Mesenchymal stem cell (in vitro differentiated cells and primary cell): ENCODE measurements around the gene CETN1.

Experiments used
- DNase-seq: peaks from one replicate; pipeline ENCODE4 v3.0.0-alpha.2; 2013
- H2AFZ ChIP-seq: one replicate; pipeline ENCODE4 v1.6.1; 2013; ENCODE audit warnings: low read depth, mild to moderate bottlenecking, control low read depth, inconsistent platforms, low read length, moderate library complexity
- H2AK5ac ChIP-seq: 2 replicates; pipeline ENCODE4 v1.6.1; 2013; ENCODE audit warnings: low read length, moderate library complexity, mild to moderate bottlenecking, inconsistent platforms; ENCODE audit not compliant: severe bottlenecking
- H2BK120ac ChIP-seq: one replicate; pipeline ENCODE4 v1.6.1; 2013; ENCODE audit warnings: low read depth, mild to moderate bottlenecking, inconsistent platforms, low read length, moderate library complexity
- H2BK12ac ChIP-seq, 2 experiments: one replicate each; pipeline ENCODE4 v1.6.1; 2013; ENCODE audit warnings: inconsistent platforms in 2 of 2, low read length in 2 of 2, mild to moderate bottlenecking in 2 of 2, moderate library complexity in 2 of 2, control low read depth in 1 of 2
- H2BK15ac ChIP-seq: one replicate; pipeline ENCODE4 v1.6.1; 2013; ENCODE audit warnings: mild to moderate bottlenecking, low read depth, inconsistent platforms; ENCODE audit not compliant: poor library complexity, severe bottlenecking
- H2BK5ac ChIP-seq: 2 replicates; pipeline ENCODE4 v1.6.1; 2013; ENCODE audit warnings: low read depth, mild to moderate bottlenecking, low read length, control low read depth, inconsistent platforms; ENCODE audit not compliant: poor library complexity, severe bottlenecking
- H3K14ac ChIP-seq, 2 experiments: one replicate each; pipeline ENCODE4 v1.6.1; 2013; ENCODE audit warnings: inconsistent platforms in 2 of 2, low read length in 2 of 2, control low read depth in 1 of 2, mild to moderate bottlenecking in 1 of 2, moderate library complexity in 1 of 2
- H3K18ac ChIP-seq, 2 experiments: one replicate each; pipeline ENCODE4 v1.6.1; 2013; ENCODE audit warnings: inconsistent platforms in 2 of 2, low read length in 2 of 2, control low read depth in 1 of 2, low read depth in 1 of 2, mild to moderate bottlenecking in 1 of 2
- H3K23ac ChIP-seq, 2 experiments: one replicate each; pipeline ENCODE4 v1.6.1; 2013; ENCODE audit warnings: inconsistent platforms in 2 of 2, low read length in 2 of 2, mild to moderate bottlenecking in 2 of 2, moderate library complexity in 2 of 2, control low read depth in 1 of 2
- H3K27ac ChIP-seq: 2 replicates; pipeline ENCODE4 v1.5.1; 2013; ENCODE audit warnings: mild to moderate bottlenecking, moderate library complexity, low read length, control low read depth, inconsistent platforms; ENCODE audit not compliant: poor library complexity, severe bottlenecking
- H3K27me3 ChIP-seq, 2 experiments: 2 replicates each; pipeline versions ENCODE4 v1.6.1 to v1.7.0; 2013; ENCODE audit warnings: low read length in 2 of 2, mild to moderate bottlenecking in 2 of 2, moderate library complexity in 2 of 2, control low read depth in 1 of 2, inconsistent platforms in 1 of 2; ENCODE audit not compliant: control insufficient read depth in 1 of 2, insufficient read depth in 1 of 2
- H3K36me3 ChIP-seq, 2 experiments: 2 replicates each; pipeline versions ENCODE4 v1.6.1 to v1.7.0; 2013; ENCODE audit warnings: low read length in 2 of 2, control low read depth in 1 of 2, inconsistent platforms in 1 of 2, low read depth in 1 of 2, mild to moderate bottlenecking in 1 of 2; ENCODE audit not compliant: insufficient read depth in 2 of 2, control insufficient read depth in 1 of 2
- H3K4ac ChIP-seq, 2 experiments: one replicate each; pipeline ENCODE4 v1.6.1; 2013; ENCODE audit warnings: inconsistent platforms in 2 of 2, low read length in 2 of 2, mild to moderate bottlenecking in 2 of 2, moderate library complexity in 2 of 2, control low read depth in 1 of 2, low read depth in 1 of 2
- H3K4me1 ChIP-seq: 2 replicates; pipeline ENCODE4 v1.6.1; 2013; ENCODE audit warnings: low read depth, low read length, control low read depth; ENCODE audit not compliant: control insufficient read depth, insufficient read depth
- H3K4me2 ChIP-seq: 2 replicates; pipeline ENCODE4 v1.6.1; 2013; ENCODE audit warnings: low read length, mild to moderate bottlenecking, inconsistent platforms; ENCODE audit not compliant: poor library complexity, severe bottlenecking
- H3K4me3 ChIP-seq, 2 experiments: 2 replicates each; pipeline versions ENCODE4 v1.5.1 to v1.7.0; 2013; ENCODE audit warnings: low read length in 2 of 2, mild to moderate bottlenecking in 2 of 2, control low read depth in 1 of 2, low read depth in 1 of 2; ENCODE audit not compliant: insufficient read depth in 1 of 2
- H3K79me1 ChIP-seq: replicated peaks from 2 replicates; pipeline ENCODE4 v1.6.1; 2013; ENCODE audit warnings: mild to moderate bottlenecking, control low read depth, low read length, inconsistent platforms; ENCODE audit not compliant: poor library complexity, severe bottlenecking
- H3K9ac ChIP-seq: 2 replicates; pipeline ENCODE4 v1.7.0; 2013; ENCODE audit warnings: mild to moderate bottlenecking, low read length, moderate library complexity
- H3K9me3 ChIP-seq: 2 replicates; pipeline ENCODE4 v1.7.0; 2013; ENCODE audit warnings: mild to moderate bottlenecking, low read length; ENCODE audit not compliant: control insufficient read depth
- H4K8ac ChIP-seq: one replicate; pipeline ENCODE4 v1.6.1; 2013; ENCODE audit warnings: inconsistent platforms, mild to moderate bottlenecking, low read length, moderate library complexity
- H4K91ac ChIP-seq: one replicate; pipeline ENCODE4 v1.6.1; 2013; ENCODE audit warnings: mild to moderate bottlenecking, low read length, inconsistent platforms
- WGBS: methylation state at CpG from one replicate; pipeline ENCODE4 v1.1.7; 2013; ENCODE audit warnings: mixed read lengths; 5-methylcytosine and 5-hydroxymethylcytosine counted together

The CETN1 gene

DNA sequence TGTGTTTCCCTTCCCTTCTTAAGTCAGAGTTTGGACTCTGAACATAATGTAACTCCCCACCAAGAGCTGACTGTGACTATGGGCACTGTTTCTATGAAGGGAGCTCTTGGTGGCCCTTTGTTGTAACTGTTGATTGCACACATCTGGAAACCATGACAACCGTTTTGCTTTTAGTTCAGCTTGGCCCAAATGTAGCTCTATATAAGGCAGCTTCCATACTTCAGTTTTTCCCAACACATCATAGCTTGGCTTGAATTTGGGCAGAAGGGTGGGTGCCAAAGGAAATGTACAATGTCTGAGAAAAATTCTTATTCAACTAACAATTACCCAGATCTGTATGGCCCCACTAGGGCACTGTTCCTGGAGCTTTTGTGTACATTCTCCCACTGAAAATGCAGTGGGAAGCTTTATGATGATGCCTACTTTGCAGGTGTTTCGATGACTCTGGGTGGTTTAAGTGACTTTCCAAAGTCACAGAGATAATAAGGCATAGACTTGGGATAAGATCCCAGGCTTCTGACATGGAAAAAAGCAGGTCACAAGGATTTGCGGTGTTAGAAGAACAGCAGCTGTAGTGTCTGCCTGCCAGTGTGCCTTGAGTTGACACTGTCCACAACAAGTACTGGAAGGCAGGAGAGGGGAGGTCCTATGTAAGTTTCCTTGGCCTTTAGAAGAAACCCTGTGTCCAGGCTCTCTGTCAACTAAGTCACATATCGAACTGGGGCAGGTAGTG, 2.4 kb upstream of the CETN1 start:
- Histone ChIP-seq H2BK15ac (no peak overlapping the region), H3K4me3 (no peak overlapping the region), H2BK120ac (no peak overlapping the region), H2AFZ (no peak overlapping the region), H3K4me2 (no peak overlapping the region), H3K18ac (no peak overlapping the region), H3K4me1 (no peaks in the 10 kb centered on the region), H3K9me3 (no peaks in the 10 kb centered on the region), H3K79me1 (no peaks in the 10 kb centered on the region), H3K27ac (no peak overlapping the region), H2BK12ac (no peak overlapping the region), H3K36me3 (no peaks in the 10 kb centered on the region), H4K91ac (no peak overlapping the region), H2AK5ac (no peak overlapping the region), H3K4ac (no peak overlapping the region), H3K14ac (no peak overlapping the region), H2BK5ac (no peak overlapping the region), H4K8ac (no peak overlapping the region), H3K9ac (no peak overlapping the region), H3K27me3 (peaks cover 4 to 5% of the 10 kb centered on the region in 2 experiments), H3K23ac (no peak overlapping the region)
- peak; percentile 6 for DNase-seq
- 91% methylated on average over 2 of the region's 4 CpGs for WGBS

DNA sequence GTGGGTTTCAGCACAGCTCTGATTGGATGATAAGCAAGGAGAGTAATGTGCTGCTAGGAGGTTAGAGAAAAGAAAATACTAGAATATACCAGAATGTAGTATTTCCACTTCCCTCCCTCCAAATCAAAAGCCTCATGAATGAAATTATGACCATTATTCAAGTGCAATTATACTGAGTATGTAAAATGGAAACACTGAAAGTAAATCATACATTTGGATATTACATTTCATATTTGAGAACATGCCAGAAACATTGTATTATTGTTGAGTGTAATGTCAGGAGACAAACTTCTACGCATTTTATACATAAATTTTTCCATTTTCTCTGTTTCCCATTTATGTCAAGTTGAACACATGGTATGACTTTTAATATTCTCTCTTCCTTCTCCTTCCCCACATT, 942 bp upstream of the CETN1 start:
- DNase-seq: no peak
- Histone ChIP-seq H3K23ac (no peak overlapping the region), H3K27me3 (peaks cover 0 to 4% of the 10 kb centered on the region in 2 experiments), H2BK15ac (no peak overlapping the region), H3K36me3 (no peaks in the 10 kb centered on the region), H4K8ac (no peak overlapping the region), H3K79me1 (no peaks in the 10 kb centered on the region), H4K91ac (no peak overlapping the region), H2BK120ac (no peak overlapping the region), H3K4me2 (no peak overlapping the region), H3K9ac (no peak overlapping the region), H3K18ac (no peak overlapping the region), H3K4me3 (no peak overlapping the region), H3K4ac (no peak overlapping the region), H3K27ac (no peak overlapping the region), H3K9me3 (peaks cover 4% of the 10 kb centered on the region), H2AFZ (no peak overlapping the region), H3K14ac (no peak overlapping the region), H2BK12ac (no peak overlapping the region), H2BK5ac (no peak overlapping the region), H2AK5ac (no peak overlapping the region), H3K4me1 (no peaks in the 10 kb centered on the region)
- 100% methylated on average over 1 of the region's 1 CpG for WGBS

DNA sequence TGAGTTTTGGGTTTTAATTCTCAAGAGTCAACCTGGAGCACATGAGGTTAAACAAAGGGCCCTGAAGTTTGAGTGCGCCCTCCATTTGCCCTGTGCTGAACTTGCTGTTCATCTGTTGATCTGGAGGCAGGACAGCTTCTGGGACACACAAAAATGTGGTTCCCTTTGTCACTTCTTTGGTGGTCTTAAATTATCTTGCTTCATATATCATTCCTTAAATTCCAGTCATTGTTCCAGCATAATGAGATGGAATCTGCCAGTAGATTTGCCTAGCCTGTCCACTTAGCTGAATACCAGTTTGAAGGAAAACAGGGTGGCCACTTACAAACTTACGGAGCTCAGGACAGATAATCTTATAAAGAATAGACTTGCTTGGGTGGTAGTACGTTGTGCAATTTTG, 916 bp downstream of the CETN1 start:
- no peak overlapping the region for H2BK120ac ChIP-seq
- no peak overlapping the region for H3K23ac ChIP-seq
- H3K79me1 ChIP-seq: no peaks in the 10 kb centered on the region
- peaks cover 0 to 5% of the 10 kb centered on the region in 2 experiments for H3K27me3 ChIP-seq
- no peak overlapping the region for H3K4ac ChIP-seq
- H3K18ac ChIP-seq: no peak overlapping the region
- no peak overlapping the region for H2AFZ ChIP-seq
- H2BK5ac ChIP-seq: no peak overlapping the region
- no peak overlapping the region for H2AK5ac ChIP-seq
- no peak overlapping the region for H3K4me3 ChIP-seq
- no peak overlapping the region for H2BK15ac ChIP-seq
- H3K9me3 ChIP-seq: peaks cover 4% of the 10 kb centered on the region
- no peak overlapping the region for H4K91ac ChIP-seq
- no peak overlapping the region for H3K4me2 ChIP-seq
- no peaks in the 10 kb centered on the region for H3K36me3 ChIP-seq
- 68% methylated on average over 3 of the region's 3 CpGs for WGBS
- H3K14ac ChIP-seq: no peak overlapping the region
- no peaks in the 10 kb centered on the region for H3K4me1 ChIP-seq
- no peak for DNase-seq
- H3K9ac ChIP-seq: no peak overlapping the region
- H3K27ac ChIP-seq: no peak overlapping the region
- no peak overlapping the region for H2BK12ac ChIP-seq
- no peak overlapping the region for H4K8ac ChIP-seq

DNA sequence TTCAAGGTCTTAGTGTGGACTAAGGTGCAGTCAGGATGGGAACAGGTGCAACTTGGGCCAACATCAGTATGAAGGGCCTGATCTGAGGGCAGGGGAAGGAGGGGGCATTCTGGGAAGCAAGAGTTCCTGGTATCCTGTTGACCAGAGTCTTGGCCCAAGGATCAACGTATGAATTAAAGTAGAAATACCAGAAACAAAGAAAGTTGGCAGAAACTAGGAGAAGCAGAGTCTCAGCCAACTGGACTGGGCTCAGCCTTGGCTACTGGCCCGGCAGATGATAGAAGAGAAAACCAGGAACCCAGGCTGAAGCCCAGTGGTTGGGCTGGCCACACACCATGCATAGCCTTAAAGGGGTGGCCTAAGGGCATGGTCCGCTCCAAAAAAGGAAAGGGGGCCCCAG, 2.3 kb downstream of the CETN1 start:
- H2BK120ac ChIP-seq: no peak overlapping the region
- H2BK5ac ChIP-seq: no peak overlapping the region
- H3K36me3 ChIP-seq: no peaks in the 10 kb centered on the region
- H3K27me3 ChIP-seq: peaks cover 0 to 5% of the 10 kb centered on the region in 2 experiments
- H3K4ac ChIP-seq: no peak overlapping the region
- no peak overlapping the region for H3K4me3 ChIP-seq
- no peak overlapping the region for H2BK15ac ChIP-seq
- H4K91ac ChIP-seq: no peak overlapping the region
- H3K14ac ChIP-seq: peak overlapping the region in 1 of 2 experiments; percentile 87
- no peak overlapping the region for H3K23ac ChIP-seq
- H4K8ac ChIP-seq: no peak overlapping the region
- no peaks in the 10 kb centered on the region for H3K4me1 ChIP-seq
- H2BK12ac ChIP-seq: no peak overlapping the region
- WGBS: 70% methylated on average over 3 of the region's 3 CpGs
- no peak overlapping the region for H2AFZ ChIP-seq
- no peaks in the 10 kb centered on the region for H3K79me1 ChIP-seq
- H3K9me3 ChIP-seq: peaks cover 4% of the 10 kb centered on the region
- no peak for DNase-seq
- no peak overlapping the region for H3K27ac ChIP-seq
- no peak overlapping the region for H2AK5ac ChIP-seq
- H3K4me2 ChIP-seq: no peak overlapping the region
- no peak overlapping the region for H3K18ac ChIP-seq
- H3K9ac ChIP-seq: no peak overlapping the region
